Fibroblast of peridontal ligament (primary cell): ENCODE data around the gene ANKRD33.

Experiments used
- DNase-seq: peaks from one replicate; pipeline ENCODE4 v3.0.0-alpha.2; 2010; ENCODE audit errors: extremely low read depth

The ANKRD33 gene

DNA sequence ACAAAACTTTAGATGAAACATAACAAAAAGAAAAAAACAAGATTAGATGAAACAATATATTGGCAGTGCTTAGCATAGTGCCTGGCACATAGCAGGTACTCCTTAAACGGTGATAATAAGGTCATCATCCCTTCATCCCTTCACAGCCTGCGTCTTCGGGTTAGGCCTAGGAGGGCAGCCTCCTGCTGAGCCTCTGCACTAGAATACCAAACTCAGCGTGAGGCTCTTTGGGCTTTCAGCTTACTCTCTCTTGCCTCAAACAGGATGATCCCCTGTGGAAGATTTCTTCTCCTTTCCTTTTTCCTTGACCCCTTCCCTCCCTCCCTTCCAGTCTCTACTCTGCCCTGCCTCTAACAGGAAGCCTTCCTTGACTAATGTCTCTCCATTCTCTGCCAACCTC lies 25.0 kb upstream of the ANKRD33 start:
- no peak for DNase-seq

DNA sequence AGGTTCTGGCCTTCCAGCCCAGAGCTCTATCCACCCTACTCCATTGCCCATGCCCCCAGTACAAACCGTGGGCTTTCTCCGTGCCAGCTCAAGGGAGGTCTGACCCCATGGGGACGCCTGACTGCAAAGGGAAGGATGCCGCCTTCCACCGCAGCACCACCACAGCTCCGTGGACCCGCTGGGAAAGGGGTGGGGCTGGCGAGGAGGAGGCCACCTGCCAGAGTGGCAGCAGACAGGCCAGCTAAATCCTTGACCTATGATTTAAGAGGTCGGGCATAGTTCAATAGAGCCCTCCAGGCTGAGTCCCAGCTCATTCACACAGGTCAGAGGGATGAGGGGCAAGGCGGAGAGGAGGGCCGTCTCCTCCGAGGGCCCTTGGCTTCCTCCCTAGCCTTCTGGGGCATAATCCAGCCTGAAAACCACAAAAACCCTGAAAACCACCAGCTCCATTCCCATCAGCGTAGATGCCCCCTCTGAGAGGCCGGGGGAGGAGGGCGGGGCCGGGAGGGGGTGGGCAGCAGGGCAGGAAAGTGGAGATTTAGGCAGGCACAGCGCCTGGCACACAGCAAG lies 24.5 kb upstream of the ANKRD33 start:
- no peak for DNase-seq

DNA sequence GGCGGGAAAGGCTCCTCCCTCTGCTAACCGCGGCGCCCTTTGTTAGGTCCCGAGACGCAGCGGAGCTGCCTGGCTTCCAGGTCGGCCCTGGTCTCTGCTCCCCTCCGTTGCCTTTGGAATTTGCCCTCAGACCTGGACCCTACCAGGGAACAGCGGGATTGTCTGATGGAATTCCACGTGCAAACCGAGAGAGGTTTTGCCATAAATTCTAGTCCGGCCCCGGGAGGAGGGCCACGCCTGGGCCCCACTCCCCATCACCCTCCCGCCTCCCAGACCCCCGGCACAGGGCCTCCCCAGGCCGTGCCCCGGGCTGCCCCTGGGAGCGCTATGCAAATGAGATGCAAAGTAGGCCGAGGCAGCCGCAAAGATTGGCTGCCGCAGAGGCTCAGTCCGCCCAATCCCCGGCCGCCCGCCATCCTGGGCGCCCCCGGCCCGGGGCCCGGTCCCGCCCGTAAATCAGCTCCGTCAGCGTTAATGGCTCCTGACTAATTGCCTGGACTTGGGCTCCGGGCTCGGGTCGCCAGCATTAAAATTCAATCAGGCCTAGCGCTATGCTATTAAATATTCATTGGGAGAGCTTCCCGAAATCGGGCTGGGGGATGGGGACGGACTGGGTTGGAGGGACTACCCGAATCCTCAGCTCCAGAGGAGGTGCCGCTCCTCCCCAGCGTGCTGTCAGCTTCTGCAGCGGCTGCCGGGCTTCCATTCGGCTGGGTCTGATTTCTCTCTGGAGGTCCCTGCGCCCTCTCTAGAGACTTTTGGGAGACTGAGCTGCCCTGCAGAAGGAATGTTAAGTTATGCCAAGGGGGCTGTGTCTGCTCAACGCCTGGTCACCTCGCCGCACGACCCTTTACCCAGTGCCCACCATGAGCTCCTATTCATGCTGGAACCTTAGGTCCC lies 23.7 kb upstream of the ANKRD33 start:
- DNase-seq, result no peak

DNA sequence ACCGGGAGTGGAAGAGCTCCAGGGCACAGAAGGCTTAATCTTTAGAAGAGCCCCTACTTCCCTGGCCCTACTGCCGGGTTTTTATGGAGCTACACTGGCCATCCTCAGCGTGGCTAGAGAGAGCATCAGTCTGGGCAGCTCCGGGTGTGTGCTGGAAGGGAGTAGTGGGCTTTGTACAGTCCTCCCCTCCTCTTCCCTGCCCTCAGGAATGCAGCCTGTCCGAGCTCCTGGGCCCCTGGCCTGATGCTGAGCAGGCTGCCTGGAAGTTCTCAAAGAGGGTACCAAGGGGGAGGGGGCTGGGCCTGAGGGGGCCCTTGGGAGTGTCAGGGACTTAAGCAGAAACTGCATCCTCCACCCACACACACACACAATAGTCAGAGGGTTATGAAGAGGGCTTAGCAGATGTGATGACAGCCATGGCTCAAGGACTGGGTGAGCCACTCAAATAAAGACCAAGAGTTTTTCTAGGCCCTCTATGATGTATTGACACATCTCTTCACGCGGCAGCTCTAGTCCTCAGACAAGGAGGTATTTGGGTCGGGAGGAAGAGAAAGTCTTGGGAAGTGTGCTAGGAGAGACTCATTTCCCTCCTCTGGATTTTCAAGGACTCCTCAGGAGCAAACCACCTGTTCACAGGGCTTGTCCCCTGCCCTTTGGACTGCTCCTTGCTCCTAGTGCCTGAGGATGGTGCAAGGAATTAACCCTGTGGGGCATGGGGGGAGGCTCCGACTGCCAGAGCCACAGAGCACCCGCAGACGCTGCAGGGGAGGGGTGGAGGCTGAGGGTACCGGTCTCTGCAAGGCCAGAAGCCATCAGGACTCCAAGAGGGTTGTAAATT lies 22.9 kb upstream of the ANKRD33 start:
- no peak for DNase-seq

DNA sequence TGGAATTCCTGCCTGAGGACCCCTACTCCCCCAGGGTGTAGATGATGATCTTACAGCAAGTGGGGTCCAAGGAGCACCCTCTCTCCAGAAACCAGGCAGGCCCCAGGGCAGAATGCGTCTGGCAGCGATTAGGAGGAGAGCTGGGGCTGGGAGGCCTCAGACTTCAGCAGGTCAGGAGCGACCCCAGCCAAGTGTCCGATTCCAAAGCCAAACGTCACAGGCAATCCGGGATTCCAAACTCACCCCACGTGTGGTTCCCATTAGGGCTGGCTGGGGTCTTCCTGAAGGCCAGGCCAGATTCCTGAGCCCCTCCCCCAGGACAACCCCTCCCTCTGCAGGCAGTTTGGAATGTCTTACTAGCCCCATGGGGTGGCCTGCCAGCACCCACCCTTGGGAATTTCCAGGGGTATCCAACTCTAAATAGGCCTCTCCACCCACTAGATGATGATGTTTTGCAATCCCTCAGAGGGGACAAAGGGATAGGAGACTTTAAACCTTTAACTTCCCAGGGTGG lies 22.1 kb upstream of the ANKRD33 start:
- DNase-seq, result no peak

DNA sequence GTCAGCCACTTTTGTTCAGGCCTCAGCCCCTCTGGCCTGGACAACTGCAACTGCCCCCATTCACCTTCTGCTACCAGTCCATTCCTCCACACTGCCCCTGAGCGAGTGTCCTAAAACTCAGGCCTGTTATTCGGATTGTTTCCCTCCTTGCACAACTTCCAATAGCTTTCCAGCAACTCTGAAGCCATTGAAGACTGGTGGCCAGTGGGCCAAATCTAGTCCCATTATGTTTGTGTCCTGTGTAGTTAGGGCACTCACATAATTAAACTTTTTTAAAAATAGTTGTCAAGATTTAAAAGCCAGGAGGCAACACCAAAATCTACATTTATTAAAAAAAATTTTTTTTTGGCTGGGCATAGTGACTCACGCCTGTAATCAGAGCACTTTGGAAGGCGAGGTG lies 21.6 kb upstream of the ANKRD33 start:
- no peak for DNase-seq

DNA sequence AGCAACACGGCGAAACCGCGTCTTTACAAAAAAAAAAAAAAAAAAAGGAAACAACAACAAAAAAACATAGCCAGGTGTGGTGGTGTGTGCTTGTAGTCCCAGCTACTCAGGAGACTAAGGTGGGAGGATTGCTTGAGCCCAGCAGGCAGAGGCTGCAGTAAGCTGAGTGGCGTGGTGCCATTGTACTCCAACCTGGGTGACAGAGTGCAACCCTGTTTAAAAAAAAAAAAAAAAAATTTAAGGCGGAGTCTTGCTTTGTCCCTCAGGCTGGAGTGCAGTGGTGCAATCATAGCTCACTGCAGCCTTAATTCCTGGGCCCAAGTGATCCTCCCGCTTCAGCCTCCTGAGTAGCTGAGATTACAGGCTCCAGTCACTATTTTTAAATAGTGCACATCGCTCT lies 21.1 kb upstream of the ANKRD33 start:
- DNase-seq, result no peak

DNA sequence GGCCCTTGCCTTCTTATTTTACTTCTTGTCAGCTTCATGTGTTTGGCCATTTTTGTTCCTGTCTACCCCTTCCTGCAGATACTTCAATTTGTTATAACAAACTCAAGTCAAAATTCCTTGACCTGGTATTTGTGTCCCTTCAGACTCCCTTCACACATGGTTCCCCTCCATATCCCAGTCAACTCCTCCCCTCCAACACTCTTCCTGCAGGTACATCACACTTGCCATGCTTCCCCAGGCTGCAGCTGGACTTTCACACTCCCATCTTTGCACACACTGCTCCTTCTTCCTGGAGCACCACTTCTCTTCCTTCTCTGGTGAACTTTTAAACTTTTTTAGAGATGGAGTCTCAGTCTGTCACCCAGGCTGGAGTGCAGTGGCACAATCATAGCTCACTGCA lies 20.5 kb upstream of the ANKRD33 start:
- DNase-seq, result no peak

DNA sequence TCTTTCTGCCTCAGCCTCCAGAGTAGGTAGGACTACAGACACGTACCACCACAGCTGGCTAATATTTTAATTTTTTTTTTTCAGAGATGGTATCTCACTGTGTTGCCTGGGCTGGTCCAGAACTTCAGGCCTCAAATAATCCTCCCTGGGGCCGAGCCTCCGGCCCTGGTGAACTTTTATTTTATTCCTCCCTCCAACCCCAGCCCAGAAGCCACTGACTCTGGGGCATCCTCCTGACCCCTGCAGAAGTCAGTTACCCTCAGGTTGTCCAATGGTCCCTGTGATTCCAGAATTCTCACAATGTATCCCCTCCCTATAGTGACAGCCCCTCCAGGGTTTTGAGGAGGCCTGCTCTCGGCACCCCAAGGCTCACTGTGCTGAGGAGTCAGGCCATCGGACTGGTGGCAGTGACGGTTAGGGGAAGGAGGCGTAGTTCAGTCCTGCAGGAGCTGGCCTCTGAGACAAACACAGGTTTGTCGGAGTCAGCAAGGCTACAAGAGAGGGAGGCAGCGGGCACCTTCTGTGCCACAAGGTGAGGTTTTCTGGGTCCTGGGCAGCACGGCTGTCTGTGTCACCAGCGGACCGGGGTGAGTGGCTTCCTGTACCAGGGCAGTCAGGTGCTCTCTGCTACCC lies 20.0 kb upstream of the ANKRD33 start:
- no peak for DNase-seq

DNA sequence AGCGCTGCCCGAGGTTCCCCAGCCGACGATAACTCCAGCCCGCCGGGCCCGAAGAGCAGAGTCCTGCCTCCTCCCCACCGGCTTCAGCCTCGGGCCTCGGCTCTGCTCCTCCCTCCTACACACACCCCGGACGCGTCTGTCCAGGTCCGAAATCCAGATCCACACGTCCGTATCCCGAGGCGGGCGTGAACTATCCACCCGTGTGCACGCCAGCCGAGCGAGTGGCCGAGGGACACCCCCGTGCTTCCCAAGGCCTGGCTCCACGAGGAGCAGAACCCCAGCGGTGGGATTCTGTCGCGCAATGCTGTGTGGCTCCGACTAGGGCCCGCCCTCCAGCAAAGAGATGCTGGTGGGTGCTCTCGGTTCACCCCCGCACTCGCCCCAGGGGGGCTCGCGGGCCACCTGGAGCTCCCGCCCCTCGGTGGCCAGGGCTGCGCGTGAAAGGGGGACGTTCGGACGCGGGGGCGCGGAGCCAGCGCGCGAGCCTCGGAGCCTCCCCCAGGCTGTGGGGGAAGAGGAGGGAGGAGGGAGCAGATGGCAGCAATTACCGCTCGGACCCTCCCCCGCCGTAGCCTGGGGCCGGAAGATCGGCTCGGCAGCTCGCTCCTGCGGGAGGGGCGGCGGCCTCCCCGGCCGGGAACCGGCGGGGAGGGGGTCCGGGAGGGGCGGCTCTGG lies 18.9 kb upstream of the ANKRD33 start:
- DNase-seq, result no peak

DNA sequence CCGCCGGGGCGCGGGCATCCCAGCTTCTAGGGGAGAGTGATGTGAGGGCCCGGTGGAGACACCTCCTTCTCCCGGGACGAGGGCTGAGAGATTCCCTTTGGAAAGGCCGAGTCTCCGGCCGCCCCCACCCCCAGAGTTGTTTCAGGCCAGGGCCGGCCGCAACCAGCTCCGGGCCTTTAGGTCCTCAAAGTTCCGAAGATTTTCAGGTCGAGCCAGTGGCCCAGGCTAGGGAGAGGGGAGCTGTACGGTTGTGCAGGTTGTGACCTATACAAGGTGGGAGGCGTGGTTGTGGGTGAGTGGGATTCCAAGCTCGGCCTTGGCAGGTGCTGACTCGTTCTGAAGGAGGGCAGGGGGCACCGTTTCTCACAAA lies 18.4 kb upstream of the ANKRD33 start:
- no peak for DNase-seq

DNA sequence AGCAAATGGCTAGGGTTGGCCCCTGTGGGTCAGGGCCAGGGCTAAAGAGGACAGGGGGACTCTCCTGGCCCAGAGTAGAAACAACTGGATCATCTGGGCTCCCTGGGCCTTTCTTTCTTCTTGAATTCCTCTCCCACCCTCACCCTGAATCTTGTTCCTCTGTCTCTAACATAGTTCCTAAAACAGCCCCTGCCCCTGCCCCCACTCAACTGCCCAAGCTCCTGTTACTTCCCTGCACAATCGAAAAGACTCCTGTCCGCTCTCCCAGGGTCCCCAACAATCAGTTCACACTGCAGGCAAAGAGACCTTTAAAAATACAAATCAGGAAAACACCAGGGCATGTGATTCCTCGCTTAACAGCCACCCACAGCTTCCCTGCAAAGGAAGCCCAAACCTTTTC lies 18.0 kb upstream of the ANKRD33 start:
- no peak for DNase-seq

DNA sequence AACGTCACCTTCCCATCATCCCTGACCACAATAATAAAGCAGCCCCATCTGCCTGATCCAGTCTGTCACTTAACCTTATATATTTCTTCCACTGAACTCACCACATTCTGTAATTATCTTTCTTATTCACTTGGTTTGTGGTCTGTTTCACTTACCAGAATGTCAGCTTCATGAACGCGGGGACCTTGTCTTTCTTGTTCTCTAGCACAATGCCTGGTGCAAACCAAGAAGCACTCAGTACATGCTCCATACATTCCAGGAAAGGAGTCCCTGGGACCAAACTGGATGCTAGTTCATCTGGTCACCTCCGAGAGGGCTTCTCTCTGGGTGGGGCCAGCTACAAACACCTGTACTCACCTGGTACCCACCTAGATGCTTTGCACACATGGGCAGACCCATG lies 17.4 kb upstream of the ANKRD33 start:
- no peak for DNase-seq

DNA sequence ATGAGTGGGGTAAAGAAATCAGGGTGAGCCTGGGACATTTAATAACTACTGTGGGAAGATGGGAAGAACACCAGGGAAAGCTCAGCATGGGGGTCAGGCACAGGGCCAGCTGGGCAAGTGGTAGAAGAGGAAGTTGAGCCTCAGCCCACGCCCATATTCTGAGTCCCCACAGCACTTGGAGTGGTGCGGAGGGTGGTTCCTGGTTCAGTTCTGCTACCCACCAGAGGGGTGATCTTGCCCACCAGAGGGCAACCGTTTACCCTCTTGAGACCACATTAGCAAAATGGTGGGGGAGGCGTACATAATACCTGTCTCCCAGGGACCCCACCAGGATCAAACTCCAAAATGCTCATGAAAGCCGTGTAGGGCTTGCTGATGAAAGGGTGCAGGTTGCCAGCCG lies 16.8 kb upstream of the ANKRD33 start:
- no peak for DNase-seq

DNA sequence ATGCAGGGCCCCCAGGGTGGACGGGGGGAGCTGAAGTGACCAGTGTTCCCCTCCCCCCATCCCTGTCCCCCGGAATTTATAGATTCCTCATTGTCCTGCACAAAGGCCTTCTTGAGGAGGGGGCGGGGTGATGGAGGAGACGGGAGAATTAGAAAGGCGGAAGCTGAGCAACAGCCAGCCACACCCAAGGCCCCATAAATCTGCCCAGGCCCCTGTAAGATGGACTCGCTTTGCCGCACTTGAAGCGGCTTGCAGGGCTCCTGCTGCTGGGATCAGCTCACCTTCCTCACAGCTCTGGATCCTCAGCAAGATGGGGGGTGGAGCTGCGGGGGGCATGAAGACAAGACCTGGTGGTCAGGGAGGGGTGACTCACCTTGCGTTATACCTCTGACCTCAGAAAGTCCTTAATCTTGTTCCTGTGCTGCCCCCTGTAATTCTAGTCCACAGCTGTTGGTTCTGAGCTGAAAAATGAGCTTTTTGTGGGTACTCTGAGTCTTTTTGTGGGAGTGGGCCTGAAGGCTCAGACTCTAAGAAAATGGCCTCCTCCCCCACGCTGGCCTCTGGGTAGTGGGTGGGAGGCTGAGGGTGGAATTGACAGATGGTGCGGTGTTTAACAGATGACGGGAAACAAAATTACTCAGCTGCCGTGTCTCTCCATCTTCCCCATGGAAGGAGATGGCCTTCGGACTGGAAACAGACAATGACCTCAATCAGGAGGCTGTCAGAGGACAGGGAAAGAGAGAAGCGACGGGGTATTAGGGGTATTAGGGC lies 15.8 kb upstream of the ANKRD33 start:
- DNase-seq, result no peak

DNA sequence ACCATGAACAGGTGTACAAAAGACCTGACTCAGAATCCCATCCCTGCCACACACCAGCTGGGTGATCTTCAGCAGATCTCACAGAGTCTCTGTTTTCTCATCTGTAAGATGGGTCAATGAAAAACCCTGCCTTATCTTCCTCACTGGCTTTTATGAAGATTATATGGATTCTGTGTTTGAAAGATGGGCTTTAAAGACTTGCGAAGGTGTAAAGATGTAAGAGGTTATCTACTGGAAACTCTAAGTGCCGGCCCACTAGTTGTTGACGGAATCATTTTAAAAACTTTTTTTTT lies 15.3 kb upstream of the ANKRD33 start:
- no peak for DNase-seq

DNA sequence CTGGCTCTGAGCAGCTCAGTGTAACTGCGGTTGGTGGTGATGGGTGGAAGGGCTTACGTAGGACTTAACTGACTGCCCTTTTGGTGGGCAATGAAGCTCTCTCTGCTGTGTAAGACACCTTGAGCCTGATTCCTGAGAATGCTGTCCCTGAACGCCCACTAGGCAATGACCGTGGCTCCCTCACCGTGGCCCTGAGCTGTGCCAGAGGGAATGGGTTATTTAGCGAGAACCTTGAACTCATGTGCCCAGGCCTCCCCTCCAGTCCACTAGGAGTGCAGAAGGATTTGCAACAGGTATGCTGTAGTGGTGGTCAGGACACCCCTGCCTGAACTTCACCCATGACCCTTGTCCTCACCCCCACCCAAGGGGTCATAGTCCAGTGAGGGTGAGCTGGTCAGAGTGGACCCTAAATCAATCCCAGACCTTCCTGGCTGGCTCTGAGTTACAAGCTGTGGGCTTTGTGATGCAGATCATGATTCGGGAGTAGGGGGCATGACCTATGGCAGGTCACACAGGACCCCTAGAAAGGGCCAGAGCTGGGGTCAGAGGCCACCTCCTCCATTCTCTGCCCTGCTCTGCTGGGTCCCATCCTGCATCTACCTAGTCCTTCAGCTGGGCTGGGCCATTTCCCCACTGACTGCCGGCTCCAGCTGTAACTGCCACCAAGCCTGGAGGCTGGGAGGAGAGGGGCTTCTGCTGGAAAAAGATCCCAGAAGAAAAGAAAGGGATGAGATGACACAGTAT lies 14.5 kb upstream of the ANKRD33 start:
- no peak for DNase-seq

DNA sequence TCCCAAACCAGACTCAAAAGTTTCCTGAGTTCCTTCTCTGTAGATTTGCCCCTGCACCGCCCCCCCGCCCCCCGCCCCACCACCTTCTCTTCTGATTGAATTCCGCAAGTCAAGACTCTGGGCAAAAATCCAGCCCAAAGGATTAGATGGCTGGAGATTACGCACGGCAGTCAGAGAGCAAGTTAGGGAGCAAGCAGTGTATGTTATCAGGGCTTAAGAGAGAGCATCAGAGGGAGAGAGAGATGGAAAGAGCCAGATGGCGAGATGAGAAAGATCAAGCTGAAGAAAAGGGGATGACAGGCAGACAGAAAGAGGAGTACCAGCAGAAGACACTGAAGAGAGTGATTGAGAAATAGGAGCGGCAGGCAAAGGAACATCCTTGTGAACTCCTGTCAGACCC lies 13.9 kb upstream of the ANKRD33 start:
- peak; percentile 47 for DNase-seq

DNA sequence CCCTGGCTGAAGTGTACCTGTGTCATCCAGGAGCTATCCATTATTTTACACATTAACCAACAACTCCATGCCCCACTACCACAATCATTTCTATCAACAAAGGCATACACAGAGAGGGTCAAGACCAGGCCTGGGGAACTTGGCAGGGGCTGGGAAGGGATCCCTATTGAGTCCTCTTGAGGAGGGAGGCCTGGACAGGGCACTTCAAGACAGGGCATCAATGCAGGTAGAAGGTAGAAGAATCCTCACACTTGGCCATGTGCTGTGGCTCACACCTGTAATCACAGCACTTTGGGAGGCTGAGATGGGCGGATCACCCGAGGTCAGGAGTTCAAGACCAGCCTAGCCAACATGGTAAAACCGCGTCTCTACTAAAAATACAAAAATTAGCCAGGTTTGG lies 13.4 kb upstream of the ANKRD33 start:
- DNase-seq, result no peak

DNA sequence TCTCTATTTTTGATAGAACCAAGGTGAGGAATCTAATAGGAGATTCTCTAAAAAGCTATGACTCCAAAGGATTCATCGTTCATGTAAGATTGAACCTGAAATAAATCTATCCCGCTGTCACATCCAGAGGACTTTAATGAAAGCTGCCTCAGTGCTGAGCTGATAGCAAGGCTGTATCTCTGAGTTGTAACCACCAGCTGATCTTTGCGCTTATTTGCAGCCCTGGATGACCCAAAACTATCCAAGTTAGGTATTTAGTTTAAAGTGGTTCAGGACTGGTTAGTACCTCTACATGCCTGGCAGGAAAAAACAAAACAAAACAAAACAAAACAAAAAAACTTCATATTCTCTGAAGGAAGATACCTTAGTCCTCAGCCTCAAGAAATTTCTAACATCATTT lies 8.8 kb upstream of the ANKRD33 start:
- DNase-seq, result no peak
